MM.1S (cell line): Measurements from ENCODE around the gene LRWD1.
"Not testable (repeated sequence)": the region's sequence is repeated elsewhere in the genome, so short reads cannot be mapped to it uniquely, and the experiment has no call there.

ENCODE experiments used
- CTCF ChIP-seq: fragments of 300-600 bp; sonication (generic); IDR thresholded peaks from 2 replicates; pipeline ENCODE4 v1.5.1; 2016; ENCODE audit warnings: antibody characterized with exemption, low read length, mixed read lengths
- EZH2 ChIP-seq: fragments of 300-600 bp; sonication (generic); optimal IDR thresholded peaks from 2 replicates; pipeline ENCODE3; 2017; ENCODE audit warnings: low read depth, mild to moderate bottlenecking, antibody characterized with exemption, low read length, mixed read lengths

- TF ChIP-seq EZH2, CTCF: not testable (repeated sequence)
These were observed 32.5 kb downstream of the LRWD1 start for GRCh38 chr7:102497308-102497707.
